Hematopoietic multipotent progenitor cell treated with erythropoietin and hydrocortisone succinate and interleukin-3 and kit ligand, for 8 days (in vitro differentiated cells): ENCODE measurements around the gene DIRAS1.

ENCODE experiments used
- DNase-seq: peaks from one replicate; pipeline ENCODE4 v3.0.0-alpha.2; 2015

DIRAS1 gene, protein sequence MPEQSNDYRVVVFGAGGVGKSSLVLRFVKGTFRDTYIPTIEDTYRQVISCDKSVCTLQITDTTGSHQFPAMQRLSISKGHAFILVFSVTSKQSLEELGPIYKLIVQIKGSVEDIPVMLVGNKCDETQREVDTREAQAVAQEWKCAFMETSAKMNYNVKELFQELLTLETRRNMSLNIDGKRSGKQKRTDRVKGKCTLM

GRCh38 chr19:2720777-2721569 is at the start of gene DIRAS1:
DIRAS1 (minus strand) TSS chr19:2721372; CDS start chr19:2717806, 3,566 bp downstream.
- no peak for DNase-seq

DNA sequence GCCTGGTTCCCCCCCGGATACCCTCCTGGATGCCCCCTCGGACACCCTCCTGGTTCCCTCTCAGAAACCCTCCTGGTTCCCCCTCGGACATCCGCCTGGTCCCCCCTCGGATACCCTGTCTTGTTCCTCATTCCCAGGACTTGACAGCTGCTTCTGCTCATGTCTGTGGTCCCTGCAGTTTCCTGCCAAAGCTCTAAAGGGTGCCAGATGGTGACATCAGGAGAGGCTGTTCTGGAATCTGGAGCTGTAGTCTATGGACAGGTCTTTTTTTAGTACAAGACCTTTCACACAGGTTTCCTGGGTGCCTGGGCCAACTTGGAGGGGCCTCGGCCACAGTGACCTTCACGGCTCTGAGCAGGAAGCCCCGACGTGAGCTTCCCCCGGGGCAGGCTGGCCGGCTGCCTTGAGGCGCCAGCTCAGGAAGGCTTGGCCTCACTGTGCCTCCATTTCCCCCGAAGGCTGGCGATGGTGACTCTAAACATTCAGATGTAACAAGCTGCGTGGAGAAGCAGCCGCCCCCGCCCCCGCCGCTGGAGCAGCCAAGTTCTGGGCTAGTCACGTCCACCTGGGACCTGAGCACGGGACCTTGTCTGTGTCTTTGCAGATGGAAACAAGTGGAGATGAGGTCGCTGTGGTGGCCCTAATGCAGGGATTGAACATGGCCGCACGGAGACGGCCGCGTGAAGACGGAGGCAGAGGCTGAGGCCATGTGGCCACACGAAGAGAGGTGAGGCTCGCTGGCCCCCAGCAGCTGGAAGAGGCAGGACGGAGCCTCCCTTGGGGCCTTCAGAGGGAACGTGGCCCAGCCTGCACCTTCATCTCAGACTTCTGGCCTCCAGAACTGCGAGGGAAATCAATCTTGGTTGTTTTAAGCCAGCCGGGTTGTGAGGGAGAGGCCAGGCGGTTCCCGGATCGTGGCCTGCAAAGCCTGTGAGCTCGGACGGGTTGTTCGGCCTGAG is 49.2 kb upstream of the DIRAS1 start:
- DNase-seq, result no peak

GRCh38 chr19:2769218-2769617 is 48.0 kb upstream of the DIRAS1 start:
- no peak for DNase-seq

DNA sequence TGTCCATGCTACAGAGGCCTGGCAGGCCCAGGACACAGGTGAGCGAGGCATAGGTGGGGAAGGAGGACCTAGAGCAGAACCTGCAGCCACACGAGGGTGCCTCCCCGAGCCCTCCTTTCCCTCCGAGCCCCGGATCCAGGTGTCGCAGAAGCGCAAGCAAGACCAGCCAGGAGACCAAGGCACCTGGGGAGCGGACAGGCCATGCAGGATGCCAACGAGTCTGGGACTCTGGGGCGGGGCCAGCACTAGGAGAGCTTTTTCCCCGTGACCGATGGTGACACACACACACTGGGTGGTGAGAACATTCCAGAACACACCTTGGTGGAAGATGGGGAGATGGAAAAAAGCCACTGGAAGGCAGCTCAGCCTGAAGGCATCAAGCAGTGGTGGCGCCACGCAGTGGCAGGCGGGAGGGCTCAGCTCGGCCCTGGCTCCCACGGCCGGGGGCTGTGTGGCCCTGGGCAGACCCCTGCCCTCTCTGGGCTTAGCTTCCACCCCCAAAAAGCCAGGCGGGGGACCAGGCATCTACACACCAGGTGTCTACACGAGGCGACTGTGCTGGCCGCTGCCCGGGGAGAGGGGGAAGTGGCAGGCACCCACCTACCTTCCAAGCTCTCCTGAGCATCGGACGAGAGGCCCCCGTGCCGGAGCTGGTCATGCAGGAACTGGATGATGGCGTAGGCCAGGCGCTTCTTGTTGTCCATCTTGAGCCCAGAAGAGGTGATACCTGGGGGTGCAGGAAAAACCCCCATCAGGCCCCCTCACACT is 47.4 kb upstream of the DIRAS1 start:
- no peak for DNase-seq

GRCh38 chr19:2767688-2768087 is 46.5 kb upstream of the DIRAS1 start:
- DNase-seq, result no peak

GRCh38 chr19:2766594-2767372 is 45.6 kb upstream of the DIRAS1 start:
- DNase-seq, result no peak

GRCh38 chr19:2765376-2765775 is 44.2 kb upstream of the DIRAS1 start:
- no peak for DNase-seq

DNA sequence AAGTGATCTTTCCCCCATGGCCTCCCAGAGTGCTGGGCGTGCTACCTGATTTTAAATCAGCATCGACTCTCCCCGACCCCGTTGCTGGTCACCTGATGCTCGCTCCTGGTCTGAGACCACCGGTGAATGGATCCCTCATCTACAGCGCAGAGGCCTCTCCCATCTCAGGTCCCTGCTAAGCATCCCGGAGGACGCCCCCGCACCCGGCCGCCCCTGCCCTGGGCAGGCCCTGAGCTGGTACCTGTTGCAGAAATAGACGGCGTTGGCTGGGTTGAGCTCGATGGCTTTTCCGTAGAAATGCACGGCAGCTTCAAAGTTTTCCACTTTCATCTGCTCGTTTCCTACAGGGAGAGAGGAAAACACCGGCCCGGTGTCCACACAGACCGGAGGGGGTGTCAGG is 43.8 kb upstream of the DIRAS1 start:
- DNase-seq, result no peak

GRCh38 chr19:2763687-2764086 is 42.5 kb upstream of the DIRAS1 start:
- no peak for DNase-seq

- no peak for DNase-seq
Observed at GRCh38 chr19:2762783-2763496, 41.8 kb upstream of the DIRAS1 start.

DNA sequence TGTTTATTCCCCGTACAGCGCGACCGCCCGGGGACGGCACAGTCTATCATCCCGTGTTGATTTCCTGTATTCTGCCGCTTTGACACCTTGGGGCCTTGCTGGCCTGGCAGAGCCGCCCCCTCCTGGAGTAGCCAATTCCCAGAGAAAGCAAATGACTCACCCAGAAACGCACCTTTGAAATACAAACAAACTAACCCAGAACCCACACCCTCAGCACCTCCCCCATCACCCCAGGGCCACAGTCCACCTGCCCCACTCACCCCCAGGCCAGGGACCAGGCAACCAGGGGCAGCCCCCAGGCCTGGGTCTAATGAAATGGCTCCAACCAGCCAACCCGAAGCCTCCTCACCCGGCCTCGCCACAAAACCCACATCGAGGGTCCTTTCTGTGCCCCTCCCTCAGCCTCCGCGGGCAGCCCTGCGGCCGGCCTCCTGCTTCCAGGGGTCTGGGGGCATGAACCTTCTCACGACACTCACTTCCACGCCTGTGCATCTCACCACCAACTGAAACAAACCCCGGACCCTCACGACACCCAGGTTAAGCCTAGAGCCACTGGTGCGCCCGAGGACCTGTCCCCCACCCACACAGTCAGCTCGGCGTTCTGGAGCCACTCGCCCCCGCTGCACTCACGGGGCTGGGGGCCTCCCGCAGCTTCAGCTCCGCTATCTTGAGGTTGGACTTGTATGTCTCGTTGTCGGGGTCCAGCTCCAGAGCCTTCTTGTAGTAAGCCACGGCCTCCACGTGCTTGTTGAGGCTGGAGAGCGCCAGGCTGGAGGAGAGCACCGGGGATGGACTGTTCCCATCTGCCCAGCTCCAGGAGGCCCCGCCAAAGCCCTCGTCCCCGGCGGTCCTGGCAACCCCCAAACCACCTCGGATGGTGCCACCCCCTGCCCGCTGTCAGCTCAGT is 41.0 kb upstream of the DIRAS1 start:
- no peak for DNase-seq

GRCh38 chr19:2761309-2761677 is 40.1 kb upstream of the DIRAS1 start:
- no peak for DNase-seq

- DNase-seq, result no peak
Observed at GRCh38 chr19:2759965-2760364, 38.8 kb upstream of the DIRAS1 start.

DNA sequence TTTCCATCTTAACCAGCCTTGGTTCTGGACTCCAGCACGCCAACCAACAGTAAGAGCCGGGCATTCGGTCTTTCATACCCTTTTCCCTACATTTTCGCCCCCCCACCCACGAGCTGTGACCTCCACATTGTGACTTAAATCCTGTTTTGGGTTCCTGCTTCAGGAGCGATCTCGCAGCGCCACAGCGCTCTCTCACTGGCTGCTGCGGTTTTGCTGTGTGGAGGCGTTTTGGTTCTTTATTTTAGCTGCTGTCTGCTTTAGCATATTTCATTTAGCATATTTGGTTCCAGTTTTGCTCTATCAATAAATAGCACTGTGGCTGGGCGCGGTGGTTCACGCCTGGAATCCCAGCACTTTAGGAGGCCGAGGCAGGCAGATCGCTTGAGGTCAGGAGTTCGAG is 38.2 kb upstream of the DIRAS1 start:
- no peak for DNase-seq

- no peak for DNase-seq
Observed at GRCh38 chr19:2758601-2759313, 37.6 kb upstream of the DIRAS1 start.

- DNase-seq, result no peak
Observed at GRCh38 chr19:2756921-2757881, 36.0 kb upstream of the DIRAS1 start.

DNA sequence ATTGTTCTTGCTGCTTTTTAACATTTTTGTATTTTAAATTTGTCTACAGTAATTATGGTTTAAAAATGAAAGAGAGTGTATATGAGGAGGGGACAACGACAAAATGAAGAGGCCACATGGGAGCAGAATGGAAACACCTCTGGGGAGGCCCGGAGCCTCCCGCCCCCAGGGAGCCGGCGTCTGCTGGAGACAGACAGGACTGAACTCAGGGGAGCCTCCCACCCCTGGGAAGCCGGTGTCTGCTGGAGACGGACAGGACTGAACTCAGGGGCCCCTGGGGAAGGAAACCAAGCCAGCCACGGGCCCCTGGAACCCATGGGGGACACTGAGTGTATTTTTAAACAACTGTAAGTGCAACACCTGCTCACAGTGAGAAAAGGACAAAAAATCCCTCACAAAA is 35.3 kb upstream of the DIRAS1 start:
- DNase-seq, result no peak

- no peak for DNase-seq
Observed at GRCh38 chr19:2755811-2756210, 34.6 kb upstream of the DIRAS1 start.

GRCh38 chr19:2755448-2755705 is 34.2 kb upstream of the DIRAS1 start:
- no peak for DNase-seq
